ENCODE results near the gene GPR55.

- no peak for TF ChIP-seq CTCF (IDR thresholded peaks at IDR 0.05)
- no peak for TF ChIP-seq POLR2A (IDR thresholded peaks at IDR 0.05)
Observed at GRCh38 chr2:230873661-230874401, 51.2 kb downstream of the GPR55 start.
